Measurements from ENCODE around the gene HAVCR1. TPM values are rescaled to one million over a fixed set of nuclear protein-coding genes. Genes with fewer than 3 reads are reported as not detected.

Gene HAVCR1
- total RNA-seq, 1 experiment from 2014 or later, result not detected

GRCh38 chr5:157025093-157025698 is 33.7 kb downstream of the HAVCR1 start:
- H3K4me3 Mint-ChIP-seq, result no peak overlapping the region
- ATAC-seq (no peak), DNase-seq (ENCODE audit: low spot score) (no peak)
- no peaks in the 10 kb centered on the region for H3K27me3 Mint-ChIP-seq (ENCODE audit: low read depth)
- CTCF ChIA-PET, result interaction anchor here (1.7 kb wide), 1 partner anchor 201 kb away, joined by 4 read pairs; no protein-coding TSS in a partner anchor
- peak overlapping the region; percentile 34; the same call in 1 of the 2 replicates for H3K27ac Mint-ChIP-seq
- POLR2A ChIA-PET, result no interaction called here
- H3K9me3 Mint-ChIP-seq, result no peaks in the 10 kb centered on the region
- H3K4me1 Mint-ChIP-seq, result peaks cover 11% of the 10 kb centered on the region
- TF ChIP-seq JAZF1 (CRISPR knock-in tag; IDR thresholded peaks at IDR 0.05) (no peak), PRDM15 (CRISPR knock-in tag; IDR thresholded peaks at IDR 0.05) (no peak), E2F4 (CRISPR knock-in tag; IDR thresholded peaks at IDR 0.05; ENCODE audit: borderline replicate concordance, low read depth) (no peak), MAX (CRISPR knock-in tag; IDR thresholded peaks at IDR 0.05) (no peak), E2F5 (CRISPR knock-in tag; IDR thresholded peaks at IDR 0.05) (no peak), FOXK1 (CRISPR knock-in tag; IDR thresholded peaks at IDR 0.05) (no peak), RORB (CRISPR knock-in tag; IDR thresholded peaks at IDR 0.05) (no peak), CREM (CRISPR knock-in tag; IDR thresholded peaks at IDR 0.05) (no peak), CBFB (CRISPR knock-in tag; IDR thresholded peaks at IDR 0.05; ENCODE audit: low read depth) (no peak), ATF6 (CRISPR knock-in tag; IDR thresholded peaks at IDR 0.05) (no peak), CTCF (IDR thresholded peaks at IDR 0.05) (no peak)
- H3K36me3 Mint-ChIP-seq, result no peaks in the 10 kb centered on the region

- H3K36me3 Mint-ChIP-seq, result no peaks in the 10 kb centered on the region
- CTCF ChIA-PET, result no interaction called here
- DNase-seq (ENCODE audit: low spot score), result no peak
- no peak overlapping the region for H3K4me3 Mint-ChIP-seq
- peaks cover 11% of the 10 kb centered on the region for H3K4me1 Mint-ChIP-seq
- POLR2A ChIA-PET, result interaction anchor here (0.7 kb wide), 1 partner anchor 355 kb away, joined by 4 read pairs; no protein-coding TSS in a partner anchor
- no peaks in the 10 kb centered on the region for H3K27me3 Mint-ChIP-seq (ENCODE audit: low read depth)
- ATAC-seq, result no peak
- no peaks in the 10 kb centered on the region for H3K9me3 Mint-ChIP-seq
- no peak overlapping the region for H3K27ac Mint-ChIP-seq
- TF ChIP-seq AFF4 (CRISPR knock-in tag; IDR thresholded peaks at IDR 0.05; ENCODE audit: borderline replicate concordance) (no peak), USF2 (CRISPR knock-in tag; IDR thresholded peaks at IDR 0.05) (no peak), CBFB (CRISPR knock-in tag; IDR thresholded peaks at IDR 0.05; ENCODE audit: low read depth) (no peak), MAX (CRISPR knock-in tag; IDR thresholded peaks at IDR 0.05) (no peak), ZNF512 (CRISPR knock-in tag; IDR thresholded peaks at IDR 0.05; ENCODE audit: borderline replicate concordance) (no peak)
These were observed 34.5 kb downstream of the HAVCR1 start for GRCh38 chr5:157024208-157024959.
